GM12875 (cell line): ENCODE measurements around the gene PCAT6.
"Not testable (repeated sequence)": the region's sequence is repeated elsewhere in the genome, so short reads cannot be mapped to it uniquely, and the experiment has no call there.

ENCODE experiments used
- H3K4me3 ChIP-seq: one replicate; pipeline ENCODE4 v1.5.1; 2011; ENCODE audit warnings: low read depth, low read length, control low read depth
- CTCF ChIP-seq: IDR thresholded peaks from 2 replicates; pipeline ENCODE4 v1.5.1; 2011; ENCODE audit warnings: low read depth, mild to moderate bottlenecking, control low read depth, inconsistent platforms, low read length, moderate library complexity, borderline replicate concordance; ENCODE audit not compliant: insufficient read depth

PCAT6 gene

GRCh38 chr1:202815120-202815519 is 4.4 kb downstream of the PCAT6 start:
- no peak for TF ChIP-seq CTCF
- H3K4me3 ChIP-seq, result no peak overlapping the region

GRCh38 chr1:202818819-202819218 is 8.1 kb downstream of the PCAT6 start:
- TF ChIP-seq CTCF, result no peak
- H3K4me3 ChIP-seq, result no peak overlapping the region

GRCh38 chr1:202821467-202821866 is 10.7 kb downstream of the PCAT6 start:
- no peak overlapping the region for H3K4me3 ChIP-seq
- no peak for TF ChIP-seq CTCF

- H3K4me3 ChIP-seq, result no peak overlapping the region
These were observed 15.0 kb downstream of the PCAT6 start for GRCh38 chr1:202825748-202826147.

GRCh38 chr1:202829223-202829622 is 18.5 kb downstream of the PCAT6 start:
- H3K4me3 ChIP-seq, result not testable (repeated sequence)

More at GRCh38 chr1:202825748-202826147, 15.0 kb downstream of the PCAT6 start:
- no peak for TF ChIP-seq CTCF

GRCh38 chr1:202831906-202832305 is 21.2 kb downstream of the PCAT6 start:
- H3K4me3 ChIP-seq, result no peak overlapping the region
- TF ChIP-seq CTCF, result no peak

GRCh38 chr1:202834771-202835547 is 24.2 kb downstream of the PCAT6 start:
- no peak overlapping the region for H3K4me3 ChIP-seq
- TF ChIP-seq CTCF, result no peak
